SK-N-SH (cell line): ENCODE data around the gene GOLM1. TPM values are rescaled to one million over a fixed set of nuclear protein-coding genes. Genes with fewer than 3 reads are reported as not detected.

Source experiments
- CTCF ChIA-PET: fragments of 300-600, 350-600 bp; formaldehyde crosslinking; extraction: SDS; loops from one replicate; lab custom pipeline; 2021; lab: Yijun Ruan, JAX
- POLR2A ChIA-PET: fragments of 350-600 bp; sonication (Branson Sonifier 250); formaldehyde crosslinking; extraction: SDS; loops from one replicate; lab custom pipeline; 2020; ENCODE audit warnings: antibody characterized with exemption, inconsistent platforms; lab: Yijun Ruan, JAX
- DNase-seq: peaks from one replicate; pipeline ENCODE4 v3.0.0; 2012
- H2AFZ ChIP-seq: fragments of 200-600 bp; sonication (generic); 2 replicates; pipeline ENCODE4 v1.8.1; 2016; ENCODE audit warnings: antibody characterized with exemption, mild to moderate bottlenecking, low read depth
- H3F3A ChIP-seq: fragments of 200-600 bp; sonication (generic); replicated peaks from 2 replicates; pipeline ENCODE3; 2016; ENCODE audit warnings: antibody characterized with exemption, mild to moderate bottlenecking; ENCODE audit not compliant: insufficient read depth
- H3K27ac ChIP-seq, 2 experiments: fragments of 200-500 bp in 1 of 2; fragments of 200-600 bp in 1 of 2; sonication (Bioruptor generic) in 1 of 2; sonication (generic), shearing (Covaris generic) in 1 of 2; 2 replicates each; pipeline versions ENCODE4 v1.5.1 to v1.6.1; 2014 to 2016; ENCODE audit warnings: low read depth in 2 of 2, inconsistent platforms in 1 of 2, low read length in 1 of 2, mild to moderate bottlenecking in 1 of 2, mixed read lengths in 1 of 2
- H3K27me3 ChIP-seq: fragments of 200-600 bp; sonication (generic), shearing (Covaris generic); 2 replicates; pipeline ENCODE4 v1.6.1; 2016; ENCODE audit warnings: mixed run types; ENCODE audit not compliant: insufficient read depth
- H3K36me3 ChIP-seq, 2 experiments: fragments of 200-500 bp in 1 of 2; fragments of 200-600 bp in 1 of 2; sonication (Bioruptor generic) in 1 of 2; sonication (generic) in 1 of 2; replicated peaks in 1 of 2; 2 replicates each; pipeline versions ENCODE3 to v1.5.1; 2014 to 2016; ENCODE audit warnings: low read length in 1 of 2, mild to moderate bottlenecking in 1 of 2; ENCODE audit not compliant: insufficient read depth in 2 of 2, control insufficient read depth in 1 of 2
- H3K4me1 ChIP-seq, 2 experiments: fragments of 200-500 bp in 1 of 2; fragments of 200-600 bp in 1 of 2; sonication (Bioruptor generic) in 1 of 2; sonication (generic), shearing (Covaris generic) in 1 of 2; 2 replicates each; pipeline versions ENCODE4 v1.5.1 to v1.6.1; 2014 to 2016; ENCODE audit warnings: low read depth in 1 of 2, low read length in 1 of 2, mixed run types in 1 of 2; ENCODE audit not compliant: insufficient read depth in 2 of 2, control insufficient read depth in 1 of 2
- H3K4me2 ChIP-seq: fragments of 200-600 bp; sonication (generic), shearing (Covaris generic); 2 replicates; pipeline ENCODE4 v1.6.1; 2017; ENCODE audit warnings: mixed run types
- H3K4me3 ChIP-seq, 2 experiments: fragments of 200-500 bp in 1 of 2; fragments of 200-600 bp in 1 of 2; sonication (Bioruptor generic) in 1 of 2; sonication (generic), shearing (Covaris generic) in 1 of 2; 2 replicates each; pipeline versions ENCODE4 v1.5.1 to v1.8.1; 2014 to 2016; ENCODE audit warnings: low read depth in 2 of 2, inconsistent platforms in 1 of 2, low read length in 1 of 2, mild to moderate bottlenecking in 1 of 2, mixed read lengths in 1 of 2, moderate library complexity in 1 of 2
- H3K79me2 ChIP-seq: fragments of 200-600 bp; sonication (generic); 2 replicates; pipeline ENCODE4 v1.8.1; 2017; ENCODE audit warnings: mild to moderate bottlenecking; ENCODE audit not compliant: insufficient read depth
- H3K9ac ChIP-seq: fragments of 200-600 bp; sonication (generic); 2 replicates; pipeline ENCODE4 v1.6.1; 2017; ENCODE audit warnings: mixed run types
- H3K9me2 ChIP-seq: fragments of 200-600 bp; sonication (generic); 2 replicates; pipeline ENCODE4 v1.6.1; 2017; ENCODE audit warnings: mixed run types
- H3K9me3 ChIP-seq: fragments of 200-600 bp; sonication (generic); 2 replicates; pipeline ENCODE4 v1.6.1; 2017; ENCODE audit warnings: mixed run types, mild to moderate bottlenecking, moderate library complexity
- H4K20me1 ChIP-seq: fragments of 200-600 bp; sonication (generic); 2 replicates; pipeline ENCODE4 v1.6.1; 2017; ENCODE audit warnings: mild to moderate bottlenecking, mixed run types; ENCODE audit not compliant: insufficient read depth
- ELF1 ChIP-seq: IDR thresholded peaks from 2 replicates; pipeline ENCODE4 v1.4.0; 2012
- EP300 ChIP-seq, 2 experiments: IDR thresholded peaks; 2 replicates each; pipeline versions ENCODE4 v1.4.0 to v1.6.1; 2012; ENCODE audit warnings: borderline replicate concordance in 1 of 2, low read depth in 1 of 2, low read length in 1 of 2
- EZH2phosphoT487 ChIP-seq: fragments of 200-600 bp; sonication (generic); IDR thresholded peaks from 2 replicates; pipeline ENCODE4 v1.6.1; 2017; ENCODE audit warnings: low read depth, mixed run types, mild to moderate bottlenecking, antibody characterized with exemption, moderate library complexity, borderline replicate concordance
- FOSL2 ChIP-seq: IDR thresholded peaks from 2 replicates; pipeline ENCODE4 v1.4.0; 2012; ENCODE audit warnings: low read depth, mild to moderate bottlenecking, moderate library complexity, borderline replicate concordance
- FOXM1 ChIP-seq: IDR thresholded peaks from 2 replicates; pipeline ENCODE4 v1.4.0; 2012; ENCODE audit warnings: low read depth, mild to moderate bottlenecking
- GABPA ChIP-seq: IDR thresholded peaks from 2 replicates; pipeline ENCODE4 v1.4.0; 2012; ENCODE audit warnings: low read depth, mild to moderate bottlenecking
- GATA2 ChIP-seq: sonication (generic); formaldehyde crosslinking; IDR thresholded peaks from 2 replicates; pipeline ENCODE4 v1.5.0; 2020; ENCODE audit warnings: mild to moderate bottlenecking, missing genetic modification reagents
- MXI1 ChIP-seq: IDR thresholded peaks from 2 replicates; pipeline ENCODE4 v1.6.1; 2012; ENCODE audit warnings: mild to moderate bottlenecking, low read depth, low read length, improper control_type of control experiment
- RXRA ChIP-seq: IDR thresholded peaks from 2 replicates; pipeline ENCODE4 v1.4.0; 2012; ENCODE audit warnings: low read depth, mild to moderate bottlenecking, borderline replicate concordance
- TEAD4 ChIP-seq: IDR thresholded peaks from 2 replicates; pipeline ENCODE4 v1.4.0; 2012; ENCODE audit warnings: mild to moderate bottlenecking, borderline replicate concordance; ENCODE audit not compliant: insufficient read depth
- WGBS: methylation state at CpG from one replicate; pipeline ENCODE4 v1.1.6; 2017; ENCODE audit warnings: low lambda C conversion rate; 5-methylcytosine and 5-hydroxymethylcytosine counted together
- polyA plus RNA-seq, 3 experiments: library from polyadenylated mRNA; depleted of rRNA; stranded (reverse); fragments of >200 nt; gene quantifications; 2 replicates each; pipeline ENCODE4 v1.2.3, GENCODE V29; 2012
- TF ChIP-seq, protein P1 (sequence below): IDR thresholded peaks from 2 replicates; pipeline ENCODE4 v1.4.0; 2012; ENCODE audit warnings: low read depth, borderline replicate concordance
- TF ChIP-seq, protein P2 (sequence below): IDR thresholded peaks from 2 replicates; pipeline ENCODE4 v1.6.1; 2012; ENCODE audit warnings: mild to moderate bottlenecking, low read depth, low read length, moderate library complexity

GOLM1 gene
- polyA plus RNA-seq, 1 of the 3 experiments (the other 2 are of a cell fraction), result 69.8 TPM

DNA sequence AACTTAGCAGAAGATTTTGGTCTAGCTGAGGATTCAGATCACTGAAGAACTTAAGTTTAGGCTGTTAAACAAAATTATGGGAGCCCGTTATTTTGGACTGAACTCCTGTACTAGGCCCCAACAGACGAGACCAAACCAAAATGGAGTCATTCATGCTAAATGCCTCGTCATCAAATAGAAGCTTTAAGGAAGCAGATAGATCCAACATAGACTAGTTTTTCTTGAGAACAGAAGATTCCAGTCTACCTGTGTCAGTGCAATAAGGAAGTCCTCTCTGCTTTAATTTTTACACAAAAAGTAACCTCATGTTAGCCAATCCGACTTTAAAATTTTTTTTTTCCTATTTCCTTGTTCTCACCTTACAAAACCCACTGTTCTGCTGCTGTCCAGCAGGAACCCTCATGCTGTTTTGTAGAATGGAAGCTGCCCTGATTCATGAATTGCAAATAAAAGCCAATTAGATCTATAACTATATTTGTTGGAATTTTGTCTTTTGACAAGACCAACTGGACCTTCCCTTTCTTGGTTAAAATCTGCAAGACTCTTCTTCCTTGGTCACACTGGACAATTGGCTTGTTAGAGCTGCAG, 29.0 kb upstream of the GOLM1 start:
- Histone ChIP-seq H2AFZ (no peak overlapping the region), H3K4me3 (no peak overlapping the region), H3K36me3 (no peaks in the 10 kb centered on the region), H3K9ac (no peak overlapping the region), H3K27ac (no peak overlapping the region), H3K79me2 (no peaks in the 10 kb centered on the region), H3K27me3 (no peaks in the 10 kb centered on the region), H3K4me2 (no peak overlapping the region), H3F3A (no peaks in the 10 kb centered on the region), H4K20me1 (no peaks in the 10 kb centered on the region), H3K9me2 (no peaks in the 10 kb centered on the region), H3K9me3 (no peaks in the 10 kb centered on the region), H3K4me1 (peaks cover 0 to 8% of the 10 kb centered on the region in 2 experiments; a peak in 1 of 4 replicates)
- CTCF ChIA-PET, result interaction anchor here (0.8 to 1.3 kb wide), 3 partner anchors 8 to 74 kb away, joined by 3 to 5 read pairs (median 4); no protein-coding TSS in a partner anchor
- TF ChIP-seq, protein P1, sequence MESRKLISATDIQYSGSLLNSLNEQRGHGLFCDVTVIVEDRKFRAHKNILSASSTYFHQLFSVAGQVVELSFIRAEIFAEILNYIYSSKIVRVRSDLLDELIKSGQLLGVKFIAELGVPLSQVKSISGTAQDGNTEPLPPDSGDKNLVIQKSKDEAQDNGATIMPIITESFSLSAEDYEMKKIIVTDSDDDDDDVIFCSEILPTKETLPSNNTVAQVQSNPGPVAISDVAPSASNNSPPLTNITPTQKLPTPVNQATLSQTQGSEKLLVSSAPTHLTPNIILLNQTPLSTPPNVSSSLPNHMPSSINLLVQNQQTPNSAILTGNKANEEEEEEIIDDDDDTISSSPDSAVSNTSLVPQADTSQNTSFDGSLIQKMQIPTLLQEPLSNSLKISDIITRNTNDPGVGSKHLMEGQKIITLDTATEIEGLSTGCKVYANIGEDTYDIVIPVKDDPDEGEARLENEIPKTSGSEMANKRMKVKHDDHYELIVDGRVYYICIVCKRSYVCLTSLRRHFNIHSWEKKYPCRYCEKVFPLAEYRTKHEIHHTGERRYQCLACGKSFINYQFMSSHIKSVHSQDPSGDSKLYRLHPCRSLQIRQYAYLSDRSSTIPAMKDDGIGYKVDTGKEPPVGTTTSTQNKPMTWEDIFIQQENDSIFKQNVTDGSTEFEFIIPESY, result no peak
- TF ChIP-seq EP300 (IDR thresholded peaks at IDR 0.05; ENCODE audit: borderline replicate concordance in 1 of 2, low read depth in 1 of 2, low read length in 1 of 2) (no peak), EZH2phosphoT487 (no peak), ELF1 (no peak), GATA2 (CRISPR knock-in tag) (no peak), RXRA (no peak), FOXM1 (no peak), FOSL2 (no peak), TEAD4 (no peak), GABPA (no peak), MXI1 (no peak)
- TF ChIP-seq, protein P2, sequence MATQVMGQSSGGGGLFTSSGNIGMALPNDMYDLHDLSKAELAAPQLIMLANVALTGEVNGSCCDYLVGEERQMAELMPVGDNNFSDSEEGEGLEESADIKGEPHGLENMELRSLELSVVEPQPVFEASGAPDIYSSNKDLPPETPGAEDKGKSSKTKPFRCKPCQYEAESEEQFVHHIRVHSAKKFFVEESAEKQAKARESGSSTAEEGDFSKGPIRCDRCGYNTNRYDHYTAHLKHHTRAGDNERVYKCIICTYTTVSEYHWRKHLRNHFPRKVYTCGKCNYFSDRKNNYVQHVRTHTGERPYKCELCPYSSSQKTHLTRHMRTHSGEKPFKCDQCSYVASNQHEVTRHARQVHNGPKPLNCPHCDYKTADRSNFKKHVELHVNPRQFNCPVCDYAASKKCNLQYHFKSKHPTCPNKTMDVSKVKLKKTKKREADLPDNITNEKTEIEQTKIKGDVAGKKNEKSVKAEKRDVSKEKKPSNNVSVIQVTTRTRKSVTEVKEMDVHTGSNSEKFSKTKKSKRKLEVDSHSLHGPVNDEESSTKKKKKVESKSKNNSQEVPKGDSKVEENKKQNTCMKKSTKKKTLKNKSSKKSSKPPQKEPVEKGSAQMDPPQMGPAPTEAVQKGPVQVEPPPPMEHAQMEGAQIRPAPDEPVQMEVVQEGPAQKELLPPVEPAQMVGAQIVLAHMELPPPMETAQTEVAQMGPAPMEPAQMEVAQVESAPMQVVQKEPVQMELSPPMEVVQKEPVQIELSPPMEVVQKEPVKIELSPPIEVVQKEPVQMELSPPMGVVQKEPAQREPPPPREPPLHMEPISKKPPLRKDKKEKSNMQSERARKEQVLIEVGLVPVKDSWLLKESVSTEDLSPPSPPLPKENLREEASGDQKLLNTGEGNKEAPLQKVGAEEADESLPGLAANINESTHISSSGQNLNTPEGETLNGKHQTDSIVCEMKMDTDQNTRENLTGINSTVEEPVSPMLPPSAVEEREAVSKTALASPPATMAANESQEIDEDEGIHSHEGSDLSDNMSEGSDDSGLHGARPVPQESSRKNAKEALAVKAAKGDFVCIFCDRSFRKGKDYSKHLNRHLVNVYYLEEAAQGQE, result no peak
- no peak for DNase-seq
- WGBS, result 57% methylated on average over 4 of the region's 4 CpGs
- POLR2A ChIA-PET, result no interaction called here
